ENCODE results near the gene ACO2. TPM values are rescaled to one million over a fixed set of nuclear protein-coding genes. Genes with fewer than 3 reads are reported as not detected.

The ACO2 gene
- total and polyA plus RNA-seq, 2 of the 8 experiments (the other 6 are each of a cell fraction or from before 2014, with no cell fraction given) = 52.8 to 75.4 TPM

GRCh38 chr22:41425660-41426365 is 43.1 kb upstream of the ACO2 start:
- no peaks in the 10 kb centered on the region for H3K79me2 ChIP-seq (ENCODE audit: control insufficient read depth in 1 of 2, insufficient read depth in 2 of 2, low read length in 2 of 2)
- H4K91ac ChIP-seq (replicated peaks; ENCODE audit: insufficient read length, low read length) = no peak overlapping the region
- peaks cover 0 to 4% of the 10 kb centered on the region in 2 experiments for H4K20me1 ChIP-seq (replicated peaks in 1 of 2; ENCODE audit: control insufficient read depth in 1 of 2, insufficient read depth in 2 of 2, low read length in 2 of 2)
- H3K79me1 ChIP-seq (ENCODE audit: low read depth, low read length) = peaks cover 3% of the 10 kb centered on the region; the same call in 1 of the 2 replicates
- H4K5ac ChIP-seq (ENCODE audit: insufficient read length, low read depth, low read length) = no peak overlapping the region
- no peaks in the 10 kb centered on the region for H3K27me3 ChIP-seq (replicated peaks in 1 of 4; ENCODE audit: control insufficient read depth in 3 of 4, extremely low read depth in 1 of 4, insufficient read depth in 3 of 4, low read length in 3 of 4)
- no peak overlapping the region for H3K56ac ChIP-seq (replicated peaks; ENCODE audit: insufficient read length, low read depth, low read length)
- no peak overlapping the region for H2BK5ac ChIP-seq (ENCODE audit: low read depth, low read length)
- no peaks in the 10 kb centered on the region for H3K36me3 ChIP-seq (ENCODE audit: control insufficient read depth in 2 of 4, insufficient read depth in 4 of 4, low read length in 3 of 4)
- no peak overlapping the region for H3K18ac ChIP-seq (ENCODE audit: extremely low read depth, low read length)
- no peak for FAIRE-seq
- H3K9me3 ChIP-seq (ENCODE audit: insufficient read depth in 2 of 2, low read depth in 1 of 2, low read length in 1 of 2) = no peaks in the 10 kb centered on the region
- no peak for DNase-seq (ENCODE audit: low read depth in 1 of 2, low spot score in 2 of 2)
- no peaks in the 10 kb centered on the region for H3K23me2 ChIP-seq (ENCODE audit: low read depth, low read length)
- CTCF ChIA-PET (ENCODE audit: partially characterized antibody) = interaction anchor here (0.6 to 4.1 kb wide), 4 partner anchors 22 to 101 kb away, joined by 3 to 18 read pairs (median 4); no protein-coding TSS in a partner anchor
- no peak overlapping the region for H2AK5ac ChIP-seq (ENCODE audit: low read depth, low read length)
- H2BK120ac ChIP-seq (replicated peaks; ENCODE audit: low read depth, low read length) = no peak overlapping the region
- no peak overlapping the region for H3K9ac ChIP-seq (replicated peaks in 1 of 4; ENCODE audit: extremely low read depth in 1 of 4, low read depth in 3 of 4, low read length in 3 of 4)
- no peak overlapping the region for H2AFZ ChIP-seq (ENCODE audit: low read length)
- no peak overlapping the region for H4K8ac ChIP-seq (ENCODE audit: extremely low read depth, insufficient read depth, low read length)
- POLR2A ChIA-PET (ENCODE audit: partially characterized antibody) = interaction anchor here (0.6 to 2.8 kb wide), 9 partner anchors 8 to 43 kb away, joined by 3 to 16 read pairs (median 5); partner anchors contain the start of genes ACO2, PHF5A and TOB2
- H3K27ac ChIP-seq (ENCODE audit: low read depth, low read length) = no peak overlapping the region
- H3K4me1 ChIP-seq (replicated peaks in 1 of 4; ENCODE audit: control insufficient read depth in 3 of 4, insufficient read depth in 4 of 4, low read length in 3 of 4) = no peaks in the 10 kb centered on the region; a peak in 1 of 7 replicates
- H3K4me2 ChIP-seq (ENCODE audit: insufficient read depth in 1 of 2, low read depth in 2 of 2, low read length in 2 of 2) = no peak overlapping the region
- no peak overlapping the region for H2BK12ac ChIP-seq (ENCODE audit: low read depth, low read length)
- H3K14ac ChIP-seq (ENCODE audit: insufficient read length) = no peak overlapping the region
- no peak overlapping the region for H3K23ac ChIP-seq (ENCODE audit: insufficient read length)
- 71% methylated on average over 9 of the region's 9 CpGs; no CpG with 5 or more reads in 1 of the 2 experiments for WGBS, 2 experiments (ENCODE audit: extremely low coverage in 1 of 2, insufficient coverage in 1 of 2, insufficient read length in 1 of 2, insufficient replicate concordance in 2 of 2, low coverage in 1 of 2, low lambda C conversion rate in 2 of 2, missing lambda C conversion rate in 1 of 2)
- H3K4ac ChIP-seq (replicated peaks; ENCODE audit: insufficient read length, low read depth, low read length) = no peak overlapping the region
- H2BK15ac ChIP-seq (ENCODE audit: low read length) = no peak overlapping the region
- no peak overlapping the region for H2BK20ac ChIP-seq (ENCODE audit: low read length)
- H3K4me3 ChIP-seq (ENCODE audit: extremely low read depth in 1 of 4, insufficient read depth in 2 of 4, low read depth in 3 of 4, low read length in 4 of 4) = no peak overlapping the region
- no peak for TF ChIP-seq CHD1 (IDR thresholded peaks at IDR 0.05; ENCODE audit: low read depth, low read length)
- no peak for TF ChIP-seq SAP30 (IDR thresholded peaks at IDR 0.05; ENCODE audit: insufficient read depth, insufficient replicate concordance, low read length)
- no peak for TF ChIP-seq RXRA (IDR thresholded peaks at IDR 0.05; ENCODE audit: insufficient read depth, low read depth, low read length)
- TF ChIP-seq JUND (IDR thresholded peaks at IDR 0.05; ENCODE audit: low read length) = no peak
- TF ChIP-seq SP4 (IDR thresholded peaks at IDR 0.05; ENCODE audit: low read length) = no peak
- TF ChIP-seq BRCA1 (IDR thresholded peaks at IDR 0.05; ENCODE audit: low read depth, low read length) = no peak
- no peak for TF ChIP-seq RAD21 (IDR thresholded peaks at IDR 0.05 in 1 of 2, conservative IDR thresholded peaks at IDR 0.05 in 1 of 2; ENCODE audit: low read depth in 2 of 2, low read length in 2 of 2)

Measured in H1 (cell line).